PC-9 (cell line): ENCODE results near the gene MAEA. TPM values are rescaled to one million over a fixed set of nuclear protein-coding genes. Genes with fewer than 3 reads are reported as not detected.

Experiments used
- BruUV-seq: library from RNA; stranded (reverse); fragments of 400-500 nt; replicated peaks from 2 replicates; lab custom pipeline; 2021; lab: Mats Ljungman, UMichigan
- CTCF ChIA-PET: fragments of 300-600 bp; sonication (Branson Sonifier 250); formaldehyde crosslinking; loops from one replicate; lab custom pipeline; 2022; ENCODE audit warnings: antibody characterized with exemption; lab: Charles Lee
- POLR2A ChIA-PET: fragments of 300-600 bp; sonication (Branson Sonifier 250); formaldehyde crosslinking; loops from one replicate; lab custom pipeline; 2022; ENCODE audit warnings: antibody characterized with exemption; ENCODE audit not compliant: unreplicated experiment; lab: Charles Lee
- DNase-seq, 2 experiments: peaks; one replicate each; pipeline versions ENCODE4 v3.0.0 to v3.0.0-alpha.2; 2015 to 2022; ENCODE audit warnings: mixed read lengths in 1 of 2
- H2AFZ ChIP-seq: fragments of 200-600 bp; sonication (generic); 2 replicates; pipeline ENCODE4 v1.8.1; 2017; ENCODE audit warnings: antibody characterized with exemption
- H3F3A ChIP-seq: fragments of 200-600 bp; sonication (generic); 2 replicates; pipeline ENCODE4 v1.8.1; 2017; ENCODE audit warnings: antibody characterized with exemption, mild to moderate bottlenecking, low read depth; ENCODE audit not compliant: insufficient read depth
- H3K27ac ChIP-seq: fragments of 200-600 bp; sonication (generic); 2 replicates; pipeline ENCODE4 v1.6.1; 2016; ENCODE audit warnings: mixed run types
- H3K27me3 ChIP-seq: fragments of 200-600 bp; sonication (generic); 2 replicates; pipeline ENCODE4 v1.6.1; 2016; ENCODE audit warnings: low read depth, mixed run types; ENCODE audit not compliant: insufficient read depth
- H3K36me3 ChIP-seq: fragments of 200-600 bp; sonication (generic); 2 replicates; pipeline ENCODE4 v1.6.1; 2016; ENCODE audit warnings: low read depth, mixed run types
- H3K4me1 ChIP-seq: fragments of 200-600 bp; sonication (generic); replicated peaks from 2 replicates; pipeline ENCODE4 v1.6.1; 2016; ENCODE audit warnings: mixed run types; ENCODE audit not compliant: insufficient read depth
- H3K4me2 ChIP-seq: fragments of 200-600 bp; sonication (generic); 2 replicates; pipeline ENCODE4 v1.6.1; 2017; ENCODE audit warnings: mixed run types
- H3K4me3 ChIP-seq: fragments of 200-600 bp; sonication (generic); 2 replicates; pipeline ENCODE4 v1.6.1; 2016; ENCODE audit warnings: mixed run types
- H3K79me2 ChIP-seq: fragments of 200-600 bp; sonication (generic); 2 replicates; pipeline ENCODE4 v1.6.1; 2017; ENCODE audit warnings: low read depth, mixed run types
- H3K9me2 ChIP-seq: fragments of 200-600 bp; sonication (generic); 2 replicates; pipeline ENCODE4 v1.8.1; 2017; ENCODE audit warnings: mild to moderate bottlenecking; ENCODE audit not compliant: insufficient read depth
- H3K9me3 ChIP-seq: fragments of 200-600 bp; sonication (generic); 2 replicates; pipeline ENCODE4 v1.8.1; 2016; ENCODE audit warnings: low read depth; ENCODE audit not compliant: insufficient read depth
- H4K20me1 ChIP-seq: fragments of 200-600 bp; sonication (generic); 2 replicates; pipeline ENCODE4 v1.8.1; 2017; ENCODE audit not compliant: insufficient read depth
- CTCF ChIP-seq: fragments of 200-600 bp; sonication (generic); conservative IDR thresholded peaks from 2 replicates; pipeline ENCODE4 v1.6.1; 2017; ENCODE audit warnings: mixed run types, antibody characterized with exemption, mild to moderate bottlenecking, moderate library complexity
- EZH2 ChIP-seq: fragments of 200-600 bp; sonication (generic); IDR thresholded peaks from 2 replicates; pipeline ENCODE4 v1.8.0; 2017; ENCODE audit warnings: antibody characterized with exemption, low read depth
- intact Hi-C: fragments of 100-400 bp; cut with micrococcal nuclease; formaldehyde crosslinking; loops from one replicate; pipeline ENCODE4 v1.10.0; 2022; ENCODE audit not compliant: unreplicated experiment
- total RNA-seq: library from RNA; stranded (reverse); gene quantifications from 2 replicates; pipeline ENCODE4 v1.2.3, GENCODE V29; 2021

Gene MAEA
- total RNA-seq, 1 experiment from 2014 or later = 79.4 TPM

GRCh38 chr4:1269209-1269608 is 20.5 kb upstream of the MAEA start:
- DNase-seq = no peak
- Histone ChIP-seq H3K4me3 (no peak overlapping the region), H3K79me2 (no peaks in the 10 kb centered on the region), H3K4me2 (no peak overlapping the region), H2AFZ (no peak overlapping the region), H3K27me3 (peaks cover 2% of the 10 kb centered on the region), H3K36me3 (no peaks in the 10 kb centered on the region), H3F3A (no peaks in the 10 kb centered on the region), H4K20me1 (no peaks in the 10 kb centered on the region), H3K4me1 (no peaks in the 10 kb centered on the region), H3K27ac (no peak overlapping the region), H3K9me3 (peaks cover 3% of the 10 kb centered on the region), H3K9me2 (no peaks in the 10 kb centered on the region)
- POLR2A ChIA-PET = interaction anchor here (0.7 kb wide), 1 partner anchor 13 kb away, joined by 4 read pairs; no protein-coding TSS in a partner anchor
- TF ChIP-seq EZH2 (no peak), CTCF (no peak)
- BruUV-seq = no TSS peak
- intact Hi-C loops = loop anchor here (5.0 kb wide), 1 partner anchor 137 kb away; no protein-coding TSS in a partner anchor
- CTCF ChIA-PET = no interaction called here

GRCh38 chr4:1271686-1272085 is 18.0 kb upstream of the MAEA start:
- TF ChIP-seq EZH2 (no peak), CTCF (no peak)
- H3K79me2 ChIP-seq = no peaks in the 10 kb centered on the region
- no peaks in the 10 kb centered on the region for H3K36me3 ChIP-seq
- H3K4me3 ChIP-seq = no peak overlapping the region
- no peak for DNase-seq
- H3K4me1 ChIP-seq = no peaks in the 10 kb centered on the region
- H3K27me3 ChIP-seq = peaks cover 22% of the 10 kb centered on the region
- H2AFZ ChIP-seq = no peak overlapping the region
- ChIA-PET CTCF (no interaction called here), POLR2A (no interaction called here)
- intact Hi-C loops = no loop called here
- no peaks in the 10 kb centered on the region for H4K20me1 ChIP-seq
- BruUV-seq = no TSS peak
- peaks cover 3% of the 10 kb centered on the region for H3K9me3 ChIP-seq
- H3F3A ChIP-seq = no peaks in the 10 kb centered on the region
- no peaks in the 10 kb centered on the region for H3K9me2 ChIP-seq
- no peak overlapping the region for H3K27ac ChIP-seq
- no peak overlapping the region for H3K4me2 ChIP-seq

GRCh38 chr4:1274871-1275270 is 14.8 kb upstream of the MAEA start:
- H3K27ac ChIP-seq = no peak overlapping the region
- no peak overlapping the region for H3K4me2 ChIP-seq
- DNase-seq = no peak
- peaks cover 26% of the 10 kb centered on the region for H3K27me3 ChIP-seq
- no peaks in the 10 kb centered on the region for H3K4me1 ChIP-seq
- BruUV-seq = no TSS peak
- POLR2A ChIA-PET = no interaction called here
- TF ChIP-seq EZH2 (no peak), CTCF (no peak)
- intact Hi-C loops = no loop called here
- no peak overlapping the region for H2AFZ ChIP-seq
- H3F3A ChIP-seq = no peaks in the 10 kb centered on the region; the same call in 1 of the 2 replicates
- H3K36me3 ChIP-seq = no peaks in the 10 kb centered on the region
- CTCF ChIA-PET = no interaction called here
- H3K9me2 ChIP-seq = no peaks in the 10 kb centered on the region
- H3K9me3 ChIP-seq = no peaks in the 10 kb centered on the region; the same call in 1 of the 2 replicates
- H4K20me1 ChIP-seq = no peaks in the 10 kb centered on the region
- no peak overlapping the region for H3K4me3 ChIP-seq
- H3K79me2 ChIP-seq = no peaks in the 10 kb centered on the region
